ENCODE data around the gene VEGFA.

Gene VEGFA

GRCh38 chr6:43760210-43761168, 9.5 kb upstream of the VEGFA start:
- DNase-seq = no peak

GRCh38 chr6:43761666-43762409, 8.2 kb upstream of the VEGFA start:
- DNase-seq = no peak

GRCh38 chr6:43762410-43762768, 7.6 kb upstream of the VEGFA start:
- DNase-seq = no peak

DNA sequence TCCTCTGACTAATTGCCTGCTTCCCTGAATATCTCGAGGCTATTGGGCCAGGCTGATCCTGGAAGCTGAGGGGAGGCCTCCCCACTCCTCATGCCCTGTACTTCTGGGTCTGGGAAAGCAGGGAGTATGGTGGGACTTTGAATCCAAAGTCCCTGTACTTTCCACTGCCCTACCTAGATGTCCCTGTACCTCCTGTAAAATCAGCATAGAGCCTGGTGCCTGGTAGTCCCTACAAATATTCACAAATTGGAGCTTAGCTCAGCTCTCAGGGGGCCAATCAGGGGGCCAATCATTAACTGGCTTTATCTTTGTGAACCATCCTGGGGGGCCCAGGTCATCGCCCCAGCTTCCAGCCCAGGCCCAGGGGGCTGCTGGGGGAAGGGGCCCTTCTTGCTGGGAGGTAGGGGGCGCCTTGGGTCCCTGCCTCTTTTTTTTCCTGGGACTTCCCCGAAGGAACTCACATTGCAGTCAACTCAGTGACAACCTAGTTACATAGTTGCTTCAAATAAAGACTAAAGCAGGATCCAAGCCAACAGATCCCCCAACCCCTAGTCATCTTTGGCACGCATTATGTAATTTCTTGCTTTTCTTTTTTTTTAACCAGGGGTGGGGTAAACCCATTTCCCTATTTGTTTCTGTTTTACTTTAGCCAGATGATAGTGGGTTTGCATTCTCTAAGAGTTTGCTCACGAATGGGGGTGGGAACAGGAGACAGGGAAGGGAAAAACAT, 6.9 kb upstream of the VEGFA start:
- DNase-seq = no peak

GRCh38 chr6:43763812-43764522, 6.0 kb upstream of the VEGFA start:
- DNase-seq = no peak

DNA sequence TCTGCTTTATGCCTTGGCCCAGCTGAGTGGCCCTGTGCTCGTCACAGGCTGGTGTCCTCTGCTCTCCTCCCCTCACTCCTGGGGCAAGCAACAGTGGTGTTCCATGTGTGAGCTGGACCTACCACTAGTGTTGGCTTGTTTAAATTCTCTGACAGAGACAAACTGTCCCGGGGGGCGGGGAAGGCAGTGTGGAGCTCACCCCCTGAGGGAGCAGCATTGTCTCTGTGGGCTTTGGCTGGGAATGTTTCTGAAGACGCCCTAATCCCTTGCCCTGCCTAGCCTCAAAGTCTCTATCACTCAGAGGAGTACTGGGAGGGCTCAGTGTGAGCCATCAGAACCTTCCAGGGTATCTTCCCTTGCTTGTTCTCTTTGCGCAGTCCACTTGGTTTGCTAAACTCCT, 5.2 kb upstream of the VEGFA start:
- no peak for DNase-seq

GRCh38 chr6:43765776-43766499, 4.1 kb upstream of the VEGFA start:
- no peak for DNase-seq

- no peak for DNase-seq
These were observed 3.5 kb upstream of the VEGFA start for GRCh38 chr6:43766500-43766853.

DNA sequence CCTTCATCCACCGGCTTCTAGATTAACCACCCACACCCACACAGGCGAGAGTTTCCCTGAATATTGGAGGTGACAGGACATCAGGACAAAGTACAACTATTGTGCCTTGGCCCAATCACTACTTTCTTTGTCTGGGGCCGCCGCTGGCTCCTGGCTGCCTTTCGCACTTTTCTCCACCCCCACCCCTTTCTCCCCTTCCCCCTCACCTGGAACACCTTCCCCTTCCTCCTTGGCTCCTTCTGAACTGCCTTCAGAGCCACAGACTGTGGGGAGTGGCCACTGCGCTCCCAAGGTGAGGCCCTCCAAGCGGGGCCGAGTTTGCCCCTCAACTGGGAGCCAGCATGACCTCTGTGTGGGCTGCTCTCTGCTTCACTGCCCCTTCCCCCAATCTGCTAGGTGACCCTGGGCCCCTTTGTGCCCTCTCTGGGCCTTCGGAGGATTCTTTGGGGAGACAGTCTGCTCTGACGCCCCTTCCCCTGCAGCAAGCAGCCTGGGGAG, 3.0 kb upstream of the VEGFA start:
- DNase-seq = no peak

DNA sequence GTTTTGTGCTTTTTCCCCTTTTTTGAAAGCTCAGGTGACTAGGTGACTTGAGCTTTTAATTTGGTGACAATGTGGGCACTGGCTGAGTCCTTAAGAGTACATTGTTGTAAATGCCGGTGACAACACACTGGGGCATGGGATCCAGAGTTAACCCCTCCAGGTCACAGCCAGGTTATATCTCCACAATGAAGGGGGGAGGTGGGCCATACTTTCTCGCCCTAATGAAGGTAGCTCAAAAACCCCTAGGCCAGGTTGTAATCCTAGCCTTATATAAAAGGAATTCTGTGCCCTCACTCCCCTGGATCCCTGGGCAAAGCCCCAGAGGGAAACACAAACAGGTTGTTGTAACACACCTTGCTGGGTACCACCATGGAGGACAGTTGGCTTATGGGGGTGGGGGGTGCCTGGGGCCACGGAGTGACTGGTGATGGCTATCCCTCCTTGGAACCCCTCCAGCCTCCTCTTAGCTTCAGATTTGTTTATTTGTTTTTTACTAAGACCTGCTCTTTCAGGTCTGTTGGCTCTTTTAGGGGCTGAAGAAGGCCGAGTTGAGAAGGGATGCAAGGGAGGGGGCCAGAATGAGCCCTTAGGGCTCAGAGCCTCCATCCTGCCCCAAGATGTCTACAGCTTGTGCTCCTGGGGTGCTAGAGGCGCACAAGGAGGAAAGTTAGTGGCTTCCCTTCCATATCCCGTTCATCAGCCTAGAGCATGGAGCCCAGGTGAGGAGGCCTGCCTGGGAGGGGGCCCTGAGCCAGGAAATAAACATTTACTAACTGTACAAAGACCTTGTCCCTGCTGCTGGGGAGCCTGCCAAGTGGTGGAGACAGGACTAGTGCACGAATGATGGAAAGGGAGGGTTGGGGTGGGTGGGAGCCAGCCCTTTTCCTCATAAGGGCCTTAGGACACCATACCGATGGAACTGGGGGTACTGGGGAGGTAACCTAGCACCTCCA, 2.2 kb upstream of the VEGFA start:
- DNase-seq = no peak

GRCh38 chr6:43768506-43768860, 1.5 kb upstream of the VEGFA start:
- no peak for DNase-seq

DNA sequence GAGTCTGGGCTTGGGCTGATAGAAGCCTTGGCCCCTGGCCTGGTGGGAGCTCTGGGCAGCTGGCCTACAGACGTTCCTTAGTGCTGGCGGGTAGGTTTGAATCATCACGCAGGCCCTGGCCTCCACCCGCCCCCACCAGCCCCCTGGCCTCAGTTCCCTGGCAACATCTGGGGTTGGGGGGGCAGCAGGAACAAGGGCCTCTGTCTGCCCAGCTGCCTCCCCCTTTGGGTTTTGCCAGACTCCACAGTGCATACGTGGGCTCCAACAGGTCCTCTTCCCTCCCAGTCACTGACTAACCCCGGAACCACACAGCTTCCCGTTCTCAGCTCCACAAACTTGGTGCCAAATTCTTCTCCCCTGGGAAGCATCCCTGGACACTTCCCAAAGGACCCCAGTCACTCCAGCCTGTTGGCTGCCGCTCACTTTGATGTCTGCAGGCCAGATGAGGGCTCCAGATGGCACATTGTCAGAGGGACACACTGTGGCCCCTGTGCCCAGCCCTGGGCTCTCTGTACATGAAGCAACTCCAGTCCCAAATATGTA, 957 bp upstream of the VEGFA start:
- no peak for DNase-seq

DNA sequence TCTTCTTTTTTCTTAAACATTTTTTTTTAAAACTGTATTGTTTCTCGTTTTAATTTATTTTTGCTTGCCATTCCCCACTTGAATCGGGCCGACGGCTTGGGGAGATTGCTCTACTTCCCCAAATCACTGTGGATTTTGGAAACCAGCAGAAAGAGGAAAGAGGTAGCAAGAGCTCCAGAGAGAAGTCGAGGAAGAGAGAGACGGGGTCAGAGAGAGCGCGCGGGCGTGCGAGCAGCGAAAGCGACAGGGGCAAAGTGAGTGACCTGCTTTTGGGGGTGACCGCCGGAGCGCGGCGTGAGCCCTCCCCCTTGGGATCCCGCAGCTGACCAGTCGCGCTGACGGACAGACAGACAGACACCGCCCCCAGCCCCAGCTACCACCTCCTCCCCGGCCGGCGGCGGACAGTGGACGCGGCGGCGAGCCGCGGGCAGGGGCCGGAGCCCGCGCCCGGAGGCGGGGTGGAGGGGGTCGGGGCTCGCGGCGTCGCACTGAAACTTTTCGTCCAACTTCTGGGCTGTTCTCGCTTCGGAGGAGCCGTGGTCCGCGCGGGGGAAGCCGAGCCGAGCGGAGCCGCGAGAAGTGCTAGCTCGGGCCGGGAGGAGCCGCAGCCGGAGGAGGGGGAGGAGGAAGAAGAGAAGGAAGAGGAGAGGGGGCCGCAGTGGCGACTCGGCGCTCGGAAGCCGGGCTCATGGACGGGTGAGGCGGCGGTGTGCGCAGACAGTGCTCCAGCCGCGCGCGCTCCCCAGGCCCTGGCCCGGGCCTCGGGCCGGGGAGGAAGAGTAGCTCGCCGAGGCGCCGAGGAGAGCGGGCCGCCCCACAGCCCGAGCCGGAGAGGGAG, 580 bp downstream of the VEGFA start:
- DNase-seq = no peak

DNA sequence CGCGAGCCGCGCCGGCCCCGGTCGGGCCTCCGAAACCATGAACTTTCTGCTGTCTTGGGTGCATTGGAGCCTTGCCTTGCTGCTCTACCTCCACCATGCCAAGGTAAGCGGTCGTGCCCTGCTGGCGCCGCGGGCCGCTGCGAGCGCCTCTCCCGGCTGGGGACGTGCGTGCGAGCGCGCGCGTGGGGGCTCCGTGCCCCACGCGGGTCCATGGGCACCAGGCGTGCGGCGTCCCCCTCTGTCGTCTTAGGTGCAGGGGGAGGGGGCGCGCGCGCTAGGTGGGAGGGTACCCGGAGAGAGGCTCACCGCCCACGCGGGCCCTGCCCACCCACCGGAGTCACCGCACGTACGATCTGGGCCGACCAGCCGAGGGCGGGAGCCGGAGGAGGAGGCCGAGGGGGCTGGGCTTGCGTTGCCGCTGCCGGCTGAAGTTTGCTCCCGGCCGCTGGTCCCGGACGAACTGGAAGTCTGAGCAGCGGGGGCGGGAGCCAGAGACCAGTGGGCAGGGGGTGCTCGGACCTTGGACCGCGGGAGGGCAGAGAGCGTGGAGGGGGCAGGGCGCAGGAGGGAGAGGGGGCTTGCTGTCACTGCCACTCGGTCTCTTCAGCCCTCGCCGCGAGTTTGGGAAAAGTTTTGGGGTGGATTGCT, 1.3 kb downstream of the VEGFA start:
- peak; percentile 36 for DNase-seq

DNA sequence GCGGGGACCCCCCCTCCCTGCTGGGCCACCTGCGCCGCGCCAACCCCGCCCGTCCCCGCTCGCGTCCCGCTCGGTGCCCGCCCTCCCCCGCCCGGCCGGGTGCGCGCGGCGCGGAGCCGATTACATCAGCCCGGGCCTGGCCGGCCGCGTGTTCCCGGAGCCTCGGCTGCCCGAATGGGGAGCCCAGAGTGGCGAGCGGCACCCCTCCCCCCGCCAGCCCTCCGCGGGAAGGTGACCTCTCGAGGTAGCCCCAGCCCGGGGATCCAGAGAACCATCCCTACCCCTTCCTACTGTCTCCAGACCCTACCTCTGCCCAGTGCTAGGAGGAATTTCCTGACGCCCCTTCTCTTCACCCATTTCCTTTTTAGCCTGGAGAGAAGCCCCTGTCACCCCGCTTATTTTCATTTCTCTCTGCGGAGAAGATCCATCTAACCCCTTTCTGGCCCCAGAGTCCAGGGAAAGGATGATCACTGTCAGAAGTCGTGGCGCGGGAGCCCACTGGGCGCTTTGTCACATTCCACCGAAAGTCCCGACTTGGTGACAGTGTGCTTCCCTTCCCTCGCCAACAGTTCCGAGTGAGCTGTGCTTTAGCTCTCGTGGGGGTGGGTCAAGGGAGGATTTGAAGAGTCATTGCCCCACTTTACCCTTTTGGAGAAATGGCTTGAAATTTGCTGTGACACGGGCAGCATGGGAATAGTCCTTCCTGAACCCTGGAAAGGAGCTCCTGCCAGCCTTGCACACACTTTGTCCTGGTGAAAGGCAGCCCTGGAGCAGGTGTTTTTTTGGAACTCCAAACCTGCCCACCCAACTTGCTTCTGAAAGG, 2.1 kb downstream of the VEGFA start:
- peak; percentile 34 for DNase-seq

- no peak for DNase-seq
These were observed 2.7 kb downstream of the VEGFA start for GRCh38 chr6:43772681-43773049.

DNA sequence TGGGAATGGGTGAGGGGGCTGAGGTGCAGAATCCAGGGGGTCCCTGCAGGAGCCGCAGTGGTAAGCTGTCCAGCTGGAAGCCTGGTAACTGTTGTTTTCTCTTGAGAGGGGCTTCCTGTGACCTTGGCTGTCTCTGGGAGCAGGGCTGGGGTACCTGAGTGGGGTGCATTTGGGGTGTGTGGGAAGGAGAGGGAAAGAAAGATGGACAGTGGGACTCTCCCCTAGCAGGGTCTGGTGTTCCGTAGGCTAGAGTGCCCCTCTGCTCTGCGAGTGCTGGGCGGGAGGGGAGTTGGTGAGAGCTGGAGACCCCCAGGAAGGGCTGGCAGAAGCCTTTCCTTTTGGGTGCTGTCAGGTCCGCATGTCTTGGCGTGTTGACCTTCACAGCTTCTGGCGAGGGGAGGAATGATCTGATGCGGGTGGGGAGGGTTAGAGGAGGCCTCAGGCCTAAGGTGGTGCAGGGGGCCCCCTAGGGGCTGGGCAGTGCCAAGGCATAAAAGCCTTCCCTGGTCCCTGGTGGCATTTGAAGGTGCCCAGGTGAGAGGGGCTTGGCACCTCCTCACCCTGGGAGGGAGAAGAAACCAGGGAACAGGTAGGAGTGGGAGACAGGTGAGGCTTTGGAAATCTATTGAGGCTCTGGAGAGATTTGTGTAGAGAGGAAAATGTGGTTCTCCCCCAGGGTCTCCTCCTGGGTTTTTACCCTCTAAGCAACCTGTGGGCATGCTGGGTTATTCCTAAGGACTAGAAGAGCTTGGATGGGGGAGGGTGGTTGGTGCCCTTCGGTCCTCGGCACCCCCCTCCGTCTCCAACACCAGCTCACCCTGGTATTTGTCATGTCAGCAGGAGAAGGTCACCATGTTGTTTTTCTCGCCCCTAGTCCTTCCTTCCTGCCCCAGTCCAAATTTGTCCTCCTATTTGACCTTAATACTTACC, 3.3 kb downstream of the VEGFA start:
- DNase-seq = peak; percentile 47

Data from CD4-positive, alpha-beta T cell treated with Interleukin-12 subunit alpha and Interleukin-12 subunit beta, for 1 hour (primary cell).